ENCODE data around the gene FAM20A. TPM values are rescaled to one million over a fixed set of nuclear protein-coding genes. Genes with fewer than 3 reads are reported as not detected.
A peak's percentile ranks its signal among the peaks of the same experiment; 100 is the strongest.

Gene FAM20A
- total RNA-seq, 3 donors from 2014 or later: 6.2 to 28.8 (median 11.3) TPM

DNA sequence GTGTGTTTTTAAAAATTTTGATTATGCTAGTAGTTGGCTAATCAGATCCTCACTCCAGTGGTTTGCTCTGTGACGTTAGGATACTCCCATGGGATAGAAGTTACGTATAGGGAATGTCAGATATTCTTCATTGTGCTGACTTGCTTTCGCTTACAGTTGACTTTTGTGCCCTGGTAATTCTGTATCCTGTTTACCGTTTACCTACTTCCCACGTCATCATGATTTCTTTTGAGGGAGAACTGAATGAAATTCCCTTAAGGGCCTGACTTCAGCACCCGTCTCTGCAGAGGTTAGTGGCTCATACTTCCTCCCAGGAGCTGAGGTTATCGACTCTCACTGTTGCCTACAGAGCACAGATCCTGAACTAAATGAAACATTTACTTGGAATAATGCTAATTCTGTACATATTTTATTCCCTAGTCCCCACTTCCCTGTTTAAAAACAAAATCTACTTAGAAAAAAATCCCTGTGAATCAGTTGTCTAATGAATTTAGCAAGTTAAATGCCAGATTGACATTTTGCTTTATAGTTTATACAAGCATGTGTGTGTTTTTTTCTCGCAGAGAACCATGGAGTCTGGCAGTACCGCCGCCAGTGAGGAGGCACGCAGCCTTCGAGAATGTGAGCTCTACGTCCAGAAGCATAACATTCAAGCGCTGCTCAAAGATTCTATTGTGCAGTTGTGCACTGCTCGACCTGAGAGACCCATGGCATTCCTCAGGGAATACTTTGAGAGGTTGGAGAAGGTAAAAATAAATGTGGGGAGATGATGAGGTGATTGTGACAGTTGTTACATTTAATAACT, 86.1 kb downstream of the FAM20A start:
- peaks cover 0 to 8% of the 10 kb centered on the region in 2 donors for H3K4me1 ChIP-seq
- TF ChIP-seq, protein P1, sequence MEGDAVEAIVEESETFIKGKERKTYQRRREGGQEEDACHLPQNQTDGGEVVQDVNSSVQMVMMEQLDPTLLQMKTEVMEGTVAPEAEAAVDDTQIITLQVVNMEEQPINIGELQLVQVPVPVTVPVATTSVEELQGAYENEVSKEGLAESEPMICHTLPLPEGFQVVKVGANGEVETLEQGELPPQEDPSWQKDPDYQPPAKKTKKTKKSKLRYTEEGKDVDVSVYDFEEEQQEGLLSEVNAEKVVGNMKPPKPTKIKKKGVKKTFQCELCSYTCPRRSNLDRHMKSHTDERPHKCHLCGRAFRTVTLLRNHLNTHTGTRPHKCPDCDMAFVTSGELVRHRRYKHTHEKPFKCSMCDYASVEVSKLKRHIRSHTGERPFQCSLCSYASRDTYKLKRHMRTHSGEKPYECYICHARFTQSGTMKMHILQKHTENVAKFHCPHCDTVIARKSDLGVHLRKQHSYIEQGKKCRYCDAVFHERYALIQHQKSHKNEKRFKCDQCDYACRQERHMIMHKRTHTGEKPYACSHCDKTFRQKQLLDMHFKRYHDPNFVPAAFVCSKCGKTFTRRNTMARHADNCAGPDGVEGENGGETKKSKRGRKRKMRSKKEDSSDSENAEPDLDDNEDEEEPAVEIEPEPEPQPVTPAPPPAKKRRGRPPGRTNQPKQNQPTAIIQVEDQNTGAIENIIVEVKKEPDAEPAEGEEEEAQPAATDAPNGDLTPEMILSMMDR (IDR thresholded peaks at IDR 0.05): no peak
- TF ChIP-seq POLR2A (IDR thresholded peaks at IDR 0.05): no peak
- TF ChIP-seq POLR2AphosphoS5 (IDR thresholded peaks at IDR 0.05): no peak
- intact Hi-C loops (cut with DNase I; ENCODE audit: low total_unique reads): no loop called here

DNA sequence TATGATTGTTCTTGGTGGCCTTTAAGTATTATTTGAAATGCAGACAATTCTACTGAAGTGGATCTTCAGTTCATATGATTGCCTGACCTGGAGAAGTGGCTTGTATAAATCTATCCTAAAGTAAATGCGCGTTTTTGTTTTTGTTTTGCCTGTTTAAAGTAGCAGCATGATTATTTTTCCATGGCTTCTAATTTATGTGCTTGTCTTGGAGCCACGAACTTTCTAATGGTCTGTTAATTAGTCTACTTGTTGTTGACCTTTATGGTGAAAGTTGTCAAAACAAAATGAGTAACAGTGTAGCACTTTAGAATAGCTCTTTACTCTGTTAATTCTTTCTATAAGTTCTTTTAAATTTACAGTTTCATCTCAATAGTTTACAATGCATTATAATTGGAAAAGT, 87.2 kb downstream of the FAM20A start:
- no peak for DNase-seq (ENCODE audit: low spot score in 2 of 2)
- no peaks in the 10 kb centered on the region for H3K27me3 ChIP-seq
- TF ChIP-seq POLR2A (IDR thresholded peaks at IDR 0.05) (no peak), POLR2AphosphoS5 (IDR thresholded peaks at IDR 0.05) (no peak)
- TF ChIP-seq, protein P1 (IDR thresholded peaks at IDR 0.05): no peak
- intact Hi-C loops (cut with DNase I; ENCODE audit: low total_unique reads): loop anchor here (2.0 kb wide), 1 partner anchor 53 kb away; no protein-coding TSS in a partner anchor
- H3K9me3 ChIP-seq: no peaks in the 10 kb centered on the region
- peak overlapping the region; percentile 73 to 98 (median 84) for H3K4me3 ChIP-seq
- H3K4me1 ChIP-seq: peaks cover 0 to 8% of the 10 kb centered on the region in 2 donors
- H3K36me3 ChIP-seq: peaks cover 10% of the 10 kb centered on the region
- H3K27ac ChIP-seq: peak overlapping the region; percentile 99

More for the DNA sequence above, 86.1 kb downstream of the FAM20A start:
- Histone ChIP-seq H3K9me3 (no peaks in the 10 kb centered on the region), H3K4me3 (peak overlapping the region; percentile 73 to 98 (median 84)), H3K36me3 (peaks cover 10% of the 10 kb centered on the region), H3K27me3 (no peaks in the 10 kb centered on the region), H3K27ac (peak overlapping the region; percentile 43 to 99)
- no peak for DNase-seq (ENCODE audit: low spot score in 2 of 2)

DNA sequence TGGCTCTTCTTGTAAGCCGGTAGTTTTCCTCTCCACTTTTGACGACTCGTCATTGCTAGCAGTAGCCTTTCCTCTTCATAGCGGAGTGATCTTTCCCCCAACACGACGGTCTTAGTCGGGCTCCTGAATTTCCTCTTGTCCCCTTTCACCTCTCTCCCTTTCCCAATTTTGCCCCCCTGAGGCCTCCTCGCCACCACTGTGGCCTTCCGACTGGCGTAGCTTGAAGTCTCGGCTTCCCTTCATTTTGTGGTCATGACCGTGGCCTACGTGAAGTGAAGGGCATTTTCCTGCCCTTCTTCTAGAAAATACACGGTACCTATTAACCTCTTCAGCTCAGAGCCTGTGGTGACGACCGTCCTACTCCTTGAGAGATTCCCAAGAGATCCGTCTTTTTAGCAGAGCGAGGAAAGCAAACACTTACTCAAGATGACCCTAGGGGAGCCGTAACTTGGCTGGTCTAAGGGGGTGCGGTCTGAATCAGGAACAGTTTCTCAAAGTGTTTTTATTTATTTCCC, 88.2 kb downstream of the FAM20A start:
- Histone ChIP-seq H3K4me3 (peak overlapping the region; percentile 73 to 98 (median 84)), H3K27me3 (no peaks in the 10 kb centered on the region), H3K9me3 (no peaks in the 10 kb centered on the region), H3K36me3 (peaks cover 10% of the 10 kb centered on the region), H3K27ac (peak overlapping the region; percentile 99), H3K4me1 (peaks cover 0 to 8% of the 10 kb centered on the region in 2 donors)
- TF ChIP-seq, protein P1 (IDR thresholded peaks at IDR 0.05): no peak
- peak in 2 of 3 donors; percentile 52 to 66 for TF ChIP-seq POLR2AphosphoS5 (IDR thresholded peaks at IDR 0.05)
- intact Hi-C loops (cut with DNase I; ENCODE audit: low total_unique reads): loop anchor here (2.0 kb wide), 1 partner anchor 52 kb away; no protein-coding TSS in a partner anchor
- no peak for DNase-seq (ENCODE audit: low spot score in 2 of 2)

DNA sequence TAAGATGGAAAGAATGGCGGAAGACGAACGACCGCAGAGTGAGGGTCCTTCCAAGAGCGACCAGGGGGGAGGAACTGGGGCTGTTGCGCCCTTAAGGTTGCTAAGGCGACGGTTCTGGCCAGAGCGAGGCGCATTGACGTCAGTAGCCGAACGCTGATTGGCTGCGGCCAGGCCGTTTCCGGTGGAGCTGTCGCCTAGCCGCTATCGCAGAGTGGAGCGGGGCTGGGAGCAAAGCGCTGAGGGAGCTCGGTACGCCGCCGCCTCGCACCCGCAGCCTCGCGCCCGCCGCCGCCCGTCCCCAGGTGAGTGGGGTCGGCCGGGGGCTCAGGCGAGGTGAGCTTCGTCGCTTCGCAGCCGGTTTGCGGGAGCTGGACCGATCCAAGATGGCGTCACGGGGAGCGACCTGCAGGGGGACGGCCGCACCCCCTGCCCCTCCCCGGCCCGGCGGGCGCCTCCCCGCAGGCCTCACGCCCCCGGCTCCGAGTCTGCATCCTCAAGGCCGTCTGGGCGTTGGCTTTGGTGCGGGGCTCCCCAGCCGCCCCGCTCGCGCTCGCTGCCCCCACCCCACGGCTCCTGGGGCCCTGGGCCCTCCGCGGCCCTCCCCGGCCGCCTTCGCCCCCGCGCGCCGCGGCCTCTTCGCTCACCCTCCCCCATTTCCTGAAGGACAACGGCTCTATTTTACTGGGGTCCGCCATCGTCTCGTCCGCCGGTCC, 88.8 kb downstream of the FAM20A start, which contains the start of gene PRKAR1A:
TSS of gene PRKAR1A (plus strand) at position 184 of the 713 bp plus-strand sequence. CDS start 2,970 bp downstream, outside the sequence.
- peaks cover 0 to 8% of the 10 kb centered on the region in 2 donors for H3K4me1 ChIP-seq
- intact Hi-C loops (cut with DNase I; ENCODE audit: low total_unique reads): loop anchor here (2.0 kb wide), 1 partner anchor 52 kb away; no protein-coding TSS in a partner anchor

More for the DNA sequence above, 88.8 kb downstream of the FAM20A start, which contains the start of gene PRKAR1A:
- H3K36me3 ChIP-seq: peaks cover 10% of the 10 kb centered on the region
- TF ChIP-seq POLR2A (IDR thresholded peaks at IDR 0.05) (peak; percentile 80), POLR2AphosphoS5 (IDR thresholded peaks at IDR 0.05) (peak; percentile 90 to 97 (median 92))
- TF ChIP-seq, protein P1 (IDR thresholded peaks at IDR 0.05): peak in 2 of 3 donors; percentile 20 to 25
- peak; percentile 91 to 94 for DNase-seq (ENCODE audit: low spot score in 2 of 2)
- peak within 1 kb of the TSS; percentile 73 to 98 (median 84) for H3K4me3 ChIP-seq
- peak within 1 kb of the TSS; percentile 99 for H3K27ac ChIP-seq
- H3K27me3 ChIP-seq: no peaks in the 10 kb centered on the region
- H3K9me3 ChIP-seq: no peaks in the 10 kb centered on the region
